Measurements from ENCODE around the gene GRIK4.

GRIK4 gene

DNA sequence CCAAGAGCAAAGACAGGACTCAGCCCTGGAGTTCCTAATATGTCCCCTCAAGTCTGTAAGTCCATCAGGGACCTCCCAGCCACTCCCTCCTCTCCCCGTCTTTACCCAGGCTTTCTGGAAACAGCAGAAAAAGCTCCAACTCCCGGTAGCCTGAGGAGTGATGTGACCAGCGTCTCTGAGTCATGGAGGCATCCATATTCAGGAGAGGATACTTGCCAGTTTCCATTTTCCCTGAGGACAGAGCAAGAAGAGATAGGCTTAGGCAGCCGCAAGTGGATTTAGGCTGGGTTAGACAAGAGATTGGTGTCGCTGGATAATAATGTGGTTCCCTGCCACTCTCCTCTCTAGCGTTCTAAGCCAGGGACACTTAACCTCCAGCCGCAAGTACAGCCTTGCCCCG is 206.6 kb downstream of the GRIK4 start:
- H3K4me3 ChIP-seq (replicated peaks; ENCODE audit: insufficient read depth, low read length), result no peak overlapping the region
- H3K27ac ChIP-seq (replicated peaks), result no peak overlapping the region
- H3K27me3 ChIP-seq (ENCODE audit: insufficient read depth, poor library complexity, severe bottlenecking), result peaks cover 9% of the 10 kb centered on the region
- TF ChIP-seq POLR2AphosphoS5 (IDR thresholded peaks at IDR 0.05; ENCODE audit: low read depth) (no peak), GABPA (IDR thresholded peaks at IDR 0.05; ENCODE audit: low read depth) (no peak), SPI1 (IDR thresholded peaks at IDR 0.05; ENCODE audit: borderline replicate concordance, low read depth) (no peak)
- TF ChIP-seq, protein P1, sequence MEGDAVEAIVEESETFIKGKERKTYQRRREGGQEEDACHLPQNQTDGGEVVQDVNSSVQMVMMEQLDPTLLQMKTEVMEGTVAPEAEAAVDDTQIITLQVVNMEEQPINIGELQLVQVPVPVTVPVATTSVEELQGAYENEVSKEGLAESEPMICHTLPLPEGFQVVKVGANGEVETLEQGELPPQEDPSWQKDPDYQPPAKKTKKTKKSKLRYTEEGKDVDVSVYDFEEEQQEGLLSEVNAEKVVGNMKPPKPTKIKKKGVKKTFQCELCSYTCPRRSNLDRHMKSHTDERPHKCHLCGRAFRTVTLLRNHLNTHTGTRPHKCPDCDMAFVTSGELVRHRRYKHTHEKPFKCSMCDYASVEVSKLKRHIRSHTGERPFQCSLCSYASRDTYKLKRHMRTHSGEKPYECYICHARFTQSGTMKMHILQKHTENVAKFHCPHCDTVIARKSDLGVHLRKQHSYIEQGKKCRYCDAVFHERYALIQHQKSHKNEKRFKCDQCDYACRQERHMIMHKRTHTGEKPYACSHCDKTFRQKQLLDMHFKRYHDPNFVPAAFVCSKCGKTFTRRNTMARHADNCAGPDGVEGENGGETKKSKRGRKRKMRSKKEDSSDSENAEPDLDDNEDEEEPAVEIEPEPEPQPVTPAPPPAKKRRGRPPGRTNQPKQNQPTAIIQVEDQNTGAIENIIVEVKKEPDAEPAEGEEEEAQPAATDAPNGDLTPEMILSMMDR (IDR thresholded peaks at IDR 0.05; ENCODE audit: insufficient read depth, low read length), result no peak
- TF ChIP-seq, protein P2, sequence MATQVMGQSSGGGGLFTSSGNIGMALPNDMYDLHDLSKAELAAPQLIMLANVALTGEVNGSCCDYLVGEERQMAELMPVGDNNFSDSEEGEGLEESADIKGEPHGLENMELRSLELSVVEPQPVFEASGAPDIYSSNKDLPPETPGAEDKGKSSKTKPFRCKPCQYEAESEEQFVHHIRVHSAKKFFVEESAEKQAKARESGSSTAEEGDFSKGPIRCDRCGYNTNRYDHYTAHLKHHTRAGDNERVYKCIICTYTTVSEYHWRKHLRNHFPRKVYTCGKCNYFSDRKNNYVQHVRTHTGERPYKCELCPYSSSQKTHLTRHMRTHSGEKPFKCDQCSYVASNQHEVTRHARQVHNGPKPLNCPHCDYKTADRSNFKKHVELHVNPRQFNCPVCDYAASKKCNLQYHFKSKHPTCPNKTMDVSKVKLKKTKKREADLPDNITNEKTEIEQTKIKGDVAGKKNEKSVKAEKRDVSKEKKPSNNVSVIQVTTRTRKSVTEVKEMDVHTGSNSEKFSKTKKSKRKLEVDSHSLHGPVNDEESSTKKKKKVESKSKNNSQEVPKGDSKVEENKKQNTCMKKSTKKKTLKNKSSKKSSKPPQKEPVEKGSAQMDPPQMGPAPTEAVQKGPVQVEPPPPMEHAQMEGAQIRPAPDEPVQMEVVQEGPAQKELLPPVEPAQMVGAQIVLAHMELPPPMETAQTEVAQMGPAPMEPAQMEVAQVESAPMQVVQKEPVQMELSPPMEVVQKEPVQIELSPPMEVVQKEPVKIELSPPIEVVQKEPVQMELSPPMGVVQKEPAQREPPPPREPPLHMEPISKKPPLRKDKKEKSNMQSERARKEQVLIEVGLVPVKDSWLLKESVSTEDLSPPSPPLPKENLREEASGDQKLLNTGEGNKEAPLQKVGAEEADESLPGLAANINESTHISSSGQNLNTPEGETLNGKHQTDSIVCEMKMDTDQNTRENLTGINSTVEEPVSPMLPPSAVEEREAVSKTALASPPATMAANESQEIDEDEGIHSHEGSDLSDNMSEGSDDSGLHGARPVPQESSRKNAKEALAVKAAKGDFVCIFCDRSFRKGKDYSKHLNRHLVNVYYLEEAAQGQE (IDR thresholded peaks at IDR 0.05; ENCODE audit: insufficient replicate concordance, low read depth), result no peak
- no peak for DNase-seq (ENCODE audit: low read depth in 1 of 2, low spot score in 1 of 2)

DNA sequence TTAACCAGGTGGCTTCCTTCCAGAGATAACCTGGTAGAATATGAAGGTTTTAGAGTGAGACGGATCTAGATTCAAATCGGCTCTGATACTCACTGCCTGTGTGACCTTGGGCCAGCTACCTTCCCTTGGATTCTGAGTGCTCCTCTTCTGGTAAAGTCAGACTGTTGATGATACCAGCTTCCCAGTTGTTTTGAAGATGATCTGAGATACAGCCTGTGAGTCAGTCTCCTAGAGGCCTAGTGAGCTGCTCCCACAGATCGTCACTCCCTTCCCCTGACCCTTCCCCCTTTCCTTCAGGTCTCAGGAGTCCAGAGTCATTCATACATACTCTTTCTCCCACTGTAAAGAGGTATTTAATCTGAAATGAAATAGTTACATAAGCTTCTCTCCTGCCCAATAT is 207.8 kb downstream of the GRIK4 start:
- no peak for TF ChIP-seq GABPA (IDR thresholded peaks at IDR 0.05; ENCODE audit: low read depth)
- TF ChIP-seq, protein P2 (IDR thresholded peaks at IDR 0.05; ENCODE audit: insufficient replicate concordance, low read depth), result no peak
- TF ChIP-seq, protein P1 (IDR thresholded peaks at IDR 0.05; ENCODE audit: insufficient read depth, low read length), result no peak
- TF ChIP-seq POLR2AphosphoS5 (IDR thresholded peaks at IDR 0.05; ENCODE audit: low read depth), result no peak
- Histone ChIP-seq H3K27ac (replicated peaks) (no peak overlapping the region), H3K4me3 (replicated peaks; ENCODE audit: insufficient read depth, low read length) (no peak overlapping the region), H3K27me3 (ENCODE audit: insufficient read depth, poor library complexity, severe bottlenecking) (peaks cover 6% of the 10 kb centered on the region)
- DNase-seq (ENCODE audit: low read depth in 1 of 2, low spot score in 1 of 2), result no peak

DNA sequence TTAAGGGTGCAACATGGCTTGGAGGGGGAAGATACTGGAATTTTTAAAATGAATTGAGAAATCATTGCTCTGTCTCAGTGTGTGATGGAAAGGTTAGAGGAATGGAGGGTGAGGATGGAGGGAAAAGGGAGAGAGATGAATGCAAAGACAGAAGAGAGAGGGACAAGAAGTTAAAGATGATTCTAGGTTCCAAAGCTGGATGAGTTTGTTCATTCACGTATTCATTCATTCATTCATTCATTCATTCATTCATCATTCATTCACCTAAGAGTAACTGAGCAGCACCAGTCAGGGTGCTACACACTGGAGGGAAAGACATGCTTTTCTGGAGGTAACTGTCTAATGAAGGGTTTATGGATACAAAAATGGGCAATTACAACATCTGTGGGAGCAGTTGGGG is 209.2 kb downstream of the GRIK4 start:
- peaks cover 2% of the 10 kb centered on the region for H3K27me3 ChIP-seq (ENCODE audit: insufficient read depth, poor library complexity, severe bottlenecking)
- TF ChIP-seq, protein P1 (IDR thresholded peaks at IDR 0.05; ENCODE audit: insufficient read depth, low read length), result no peak
- TF ChIP-seq GABPA (IDR thresholded peaks at IDR 0.05; ENCODE audit: low read depth) (no peak), SPI1 (IDR thresholded peaks at IDR 0.05; ENCODE audit: borderline replicate concordance, low read depth) (no peak), POLR2AphosphoS5 (IDR thresholded peaks at IDR 0.05; ENCODE audit: low read depth) (no peak)
- TF ChIP-seq, protein P2 (IDR thresholded peaks at IDR 0.05; ENCODE audit: insufficient replicate concordance, low read depth), result no peak
- no peak for DNase-seq (ENCODE audit: low read depth in 1 of 2, low spot score in 1 of 2)
- no peak overlapping the region for H3K4me3 ChIP-seq (replicated peaks; ENCODE audit: insufficient read depth, low read length)
- no peak overlapping the region for H3K27ac ChIP-seq (replicated peaks)
